B cell (primary cell): ENCODE results near the gene DCHS1. TPM values are rescaled to one million over a fixed set of nuclear protein-coding genes. Genes with fewer than 3 reads are reported as not detected.

Source experiments
- ATAC-seq: fragments of 200-7000 bp; cut with Tn5 transposase; one replicate; pipeline ENCODE4 v1.10.0; 2021; ENCODE audit warnings: low read depth, mild to moderate bottlenecking, moderate number of reproducible peaks, moderate library complexity
- CTCF ChIA-PET: fragments of 350-600 bp; sonication (Branson Sonifier 250); formaldehyde crosslinking; loops from one replicate; lab custom pipeline; 2021; ENCODE audit warnings: antibody characterized with exemption, inconsistent platforms; lab: Charles Lee
- POLR2A ChIA-PET: fragments of 350-600 bp; sonication (Branson Sonifier 250); formaldehyde crosslinking; loops from one replicate; lab custom pipeline; 2021; ENCODE audit warnings: antibody characterized with exemption; lab: Charles Lee
- DNase-seq: peaks from one replicate; pipeline ENCODE4 v3.0.0; 2013
- H2AFZ ChIP-seq: 2 replicates; pipeline ENCODE4 v1.6.1; 2012; ENCODE audit warnings: mild to moderate bottlenecking, low read depth, low read length; ENCODE audit not compliant: insufficient read depth, poor library complexity, severe bottlenecking
- H3K27ac ChIP-seq, 2 donors: 1 replicate in 1 of 2; 2 replicates in 1 of 2; pipeline ENCODE4 v1.5.1; 2012 to 2013; ENCODE audit warnings: low read length in 2 of 2, mild to moderate bottlenecking in 2 of 2, moderate library complexity in 1 of 2
- H3K27me3 ChIP-seq, 4 experiments: fragments of 200-600 bp in 1 of 4; sonication (generic) in 1 of 4; replicated peaks in 1 of 4; 1 replicate in 2 of 4; 2 replicates in 2 of 4; pipeline versions ENCODE4 v1.6.1 to v1.7.0; 2013 to 2016; ENCODE audit warnings: low read length in 3 of 4, mild to moderate bottlenecking in 2 of 4, mixed read lengths in 1 of 4, moderate library complexity in 1 of 4; ENCODE audit not compliant: insufficient read depth in 4 of 4, control insufficient read depth in 3 of 4; ENCODE audit errors: control extremely low read depth in 1 of 4
- H3K36me3 ChIP-seq, 2 experiments: replicated peaks in 1 of 2; 1 replicate in 1 of 2; 2 replicates in 1 of 2; pipeline versions ENCODE4 v1.6.1 to v1.7.1; 2013; ENCODE audit warnings: low read length in 1 of 2; ENCODE audit not compliant: insufficient read depth in 2 of 2, control insufficient read depth in 1 of 2; ENCODE audit errors: control extremely low read depth in 1 of 2, extremely low read depth in 1 of 2
- H3K4me1 ChIP-seq, 2 donors: fragments of 200-600 bp in 1 of 2; sonication (generic) in 1 of 2; 1 replicate in 1 of 2; 2 replicates in 1 of 2; pipeline versions ENCODE4 v1.5.1 to v1.6.1; 2013 to 2017; ENCODE audit warnings: low read length in 2 of 2; ENCODE audit not compliant: control insufficient read depth in 2 of 2, insufficient read depth in 2 of 2
- H3K4me2 ChIP-seq: replicated peaks from 2 replicates; pipeline ENCODE3; 2012; ENCODE audit warnings: mild to moderate bottlenecking, low read depth, low read length; ENCODE audit not compliant: poor library complexity, severe bottlenecking
- H3K4me3 ChIP-seq, 5 experiments: fragments of 200-600 bp in 1 of 5; sonication (generic) in 1 of 5; 1 replicate in 3 of 5; 2 replicates in 2 of 5; pipeline versions ENCODE4 v1.5.1 to v1.7.0; 2011 to 2016; ENCODE audit warnings: low read length in 4 of 5, mild to moderate bottlenecking in 4 of 5, low read depth in 2 of 5, control low read depth in 1 of 5, moderate library complexity in 1 of 5; ENCODE audit not compliant: insufficient read depth in 1 of 5; ENCODE audit errors: control extremely low read depth in 1 of 5, extremely low read depth in 1 of 5
- H3K79me2 ChIP-seq: fragments of 200-600 bp; sonication (generic); one replicate; pipeline ENCODE4 v1.6.0; 2016; ENCODE audit warnings: low read length; ENCODE audit not compliant: control insufficient read depth, insufficient read depth
- H3K9ac ChIP-seq: fragments of 200-600 bp; sonication (generic); 2 replicates; pipeline ENCODE4 v1.6.1; 2017; ENCODE audit warnings: mild to moderate bottlenecking, low read length, moderate library complexity
- H3K9me3 ChIP-seq, 3 donors: one replicate each; pipeline versions ENCODE4 v1.6.1 to v1.7.1; 2013; ENCODE audit warnings: low read length in 2 of 3; ENCODE audit not compliant: control insufficient read depth in 2 of 3, insufficient read depth in 1 of 3; ENCODE audit errors: control extremely low read depth in 1 of 3
- H4K20me1 ChIP-seq: 2 replicates; pipeline ENCODE4 v1.6.0; 2012; ENCODE audit warnings: mild to moderate bottlenecking, low read length; ENCODE audit not compliant: insufficient read depth, control insufficient read depth, poor library complexity, severe bottlenecking
- H3K27ac Mint-ChIP-seq: one replicate; pipeline ENCODE4 v1.8.0; 2021; ENCODE audit warnings: mixed read lengths
- H3K27me3 Mint-ChIP-seq: one replicate; pipeline ENCODE4 v1.8.0; 2021; ENCODE audit warnings: mixed read lengths
- H3K4me1 Mint-ChIP-seq: one replicate; pipeline ENCODE4 v1.8.0; 2021; ENCODE audit warnings: mixed read lengths
- H3K4me3 Mint-ChIP-seq: one replicate; pipeline ENCODE4 v1.8.0; 2021; ENCODE audit warnings: mixed read lengths
- H3K9me3 Mint-ChIP-seq: one replicate; pipeline ENCODE4 v1.8.0; 2022; ENCODE audit warnings: mixed read lengths; ENCODE audit not compliant: insufficient read depth
- EZH2 ChIP-seq: IDR thresholded peaks from 2 replicates; pipeline ENCODE4 v1.6.1; 2012; ENCODE audit warnings: borderline replicate concordance, low read depth, mild to moderate bottlenecking, moderate library complexity, low read length; ENCODE audit not compliant: insufficient read depth, poor library complexity, severe bottlenecking
- WGBS: methylation state at CpG from one replicate; pipeline ENCODE4 v1.1.5; 2013; ENCODE audit warnings: missing lambda C conversion rate; ENCODE audit not compliant: insufficient coverage; 5-methylcytosine and 5-hydroxymethylcytosine counted together
- intact Hi-C: fragments of 100-400 bp; cut with micrococcal nuclease; formaldehyde crosslinking; loops from one replicate; pipeline ENCODE4 v1.10.0; 2022
- polyA plus RNA-seq: library from polyadenylated mRNA; depleted of rRNA; stranded (reverse); fragments of >200 nt; gene quantifications from 2 replicates; pipeline ENCODE4 v1.2.3, GENCODE V29; 2012
- total RNA-seq, 2 donors: library from RNA; stranded (reverse); fragments of 120-200 nt in 1 of 2; gene quantifications; 1 replicate in 1 of 2; 2 replicates in 1 of 2; pipeline versions ENCODE4 v1.2.3 to v1.2.4, GENCODE V29; 2013 to 2022
- TF ChIP-seq, protein P1 (sequence below): fragments of 200-600 bp; IDR thresholded peaks from one replicate; pipeline ENCODE4 v1.8.0; 2022; ENCODE audit warnings: antibody characterized with exemption, mild to moderate bottlenecking

Gene DCHS1
- total and polyA plus RNA-seq, 2 donors (not counting 1 experiment from before 2014, with no cell fraction given): 0.31 to 0.84 TPM

DNA sequence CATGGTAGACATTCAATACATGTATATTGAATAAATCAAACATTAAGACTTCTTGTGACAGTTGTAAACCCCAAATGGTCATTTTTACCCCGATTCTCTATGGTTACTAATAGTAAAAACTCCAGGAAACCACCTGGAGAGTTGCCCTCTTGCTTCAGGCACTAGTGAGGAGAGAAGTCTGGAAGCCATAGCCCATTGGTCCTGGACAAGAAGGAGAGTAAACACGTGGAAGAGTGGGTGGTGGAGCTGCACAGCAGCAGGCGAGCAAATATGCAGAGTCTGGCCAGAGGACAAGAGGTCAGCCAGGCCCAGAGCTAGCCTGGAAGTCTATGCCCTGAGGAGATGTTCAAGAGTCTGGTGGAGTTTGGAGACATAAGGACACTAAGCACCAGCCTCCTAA lies 17.7 kb downstream of the DCHS1 start:
- Mint-ChIP-seq H3K4me3 (no peak overlapping the region), H3K4me1 (no peaks in the 10 kb centered on the region), H3K27ac (no peak overlapping the region), H3K9me3 (no peaks in the 10 kb centered on the region), H3K27me3 (no peaks in the 10 kb centered on the region)
- intact Hi-C loops: no loop called here
- no peaks in the 10 kb centered on the region for H4K20me1 ChIP-seq
- ATAC-seq (no peak), DNase-seq (no peak)
- no peaks in the 10 kb centered on the region for H3K9me3 ChIP-seq
- H2AFZ ChIP-seq: no peak overlapping the region
- no peaks in the 10 kb centered on the region for H3K27me3 ChIP-seq
- CTCF ChIA-PET: interaction anchor here (1.1 kb wide), 1 partner anchor 121 kb away, joined by 3 read pairs; no protein-coding TSS in a partner anchor
- no CpG with 5 or more reads among the region's 3 CpGs for WGBS
- H3K4me3 ChIP-seq: no peak overlapping the region
- H3K36me3 ChIP-seq: no peaks in the 10 kb centered on the region
- H3K79me2 ChIP-seq: no peaks in the 10 kb centered on the region
- TF ChIP-seq EZH2: no peak
- TF ChIP-seq, protein P1, sequence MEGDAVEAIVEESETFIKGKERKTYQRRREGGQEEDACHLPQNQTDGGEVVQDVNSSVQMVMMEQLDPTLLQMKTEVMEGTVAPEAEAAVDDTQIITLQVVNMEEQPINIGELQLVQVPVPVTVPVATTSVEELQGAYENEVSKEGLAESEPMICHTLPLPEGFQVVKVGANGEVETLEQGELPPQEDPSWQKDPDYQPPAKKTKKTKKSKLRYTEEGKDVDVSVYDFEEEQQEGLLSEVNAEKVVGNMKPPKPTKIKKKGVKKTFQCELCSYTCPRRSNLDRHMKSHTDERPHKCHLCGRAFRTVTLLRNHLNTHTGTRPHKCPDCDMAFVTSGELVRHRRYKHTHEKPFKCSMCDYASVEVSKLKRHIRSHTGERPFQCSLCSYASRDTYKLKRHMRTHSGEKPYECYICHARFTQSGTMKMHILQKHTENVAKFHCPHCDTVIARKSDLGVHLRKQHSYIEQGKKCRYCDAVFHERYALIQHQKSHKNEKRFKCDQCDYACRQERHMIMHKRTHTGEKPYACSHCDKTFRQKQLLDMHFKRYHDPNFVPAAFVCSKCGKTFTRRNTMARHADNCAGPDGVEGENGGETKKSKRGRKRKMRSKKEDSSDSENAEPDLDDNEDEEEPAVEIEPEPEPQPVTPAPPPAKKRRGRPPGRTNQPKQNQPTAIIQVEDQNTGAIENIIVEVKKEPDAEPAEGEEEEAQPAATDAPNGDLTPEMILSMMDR: no peak
- POLR2A ChIA-PET: no interaction called here
- no peak overlapping the region for H3K27ac ChIP-seq
- H3K4me2 ChIP-seq: no peak overlapping the region
- H3K4me1 ChIP-seq: peaks cover 0 to 3% of the 10 kb centered on the region in 2 donors
- H3K9ac ChIP-seq: no peak overlapping the region

DNA sequence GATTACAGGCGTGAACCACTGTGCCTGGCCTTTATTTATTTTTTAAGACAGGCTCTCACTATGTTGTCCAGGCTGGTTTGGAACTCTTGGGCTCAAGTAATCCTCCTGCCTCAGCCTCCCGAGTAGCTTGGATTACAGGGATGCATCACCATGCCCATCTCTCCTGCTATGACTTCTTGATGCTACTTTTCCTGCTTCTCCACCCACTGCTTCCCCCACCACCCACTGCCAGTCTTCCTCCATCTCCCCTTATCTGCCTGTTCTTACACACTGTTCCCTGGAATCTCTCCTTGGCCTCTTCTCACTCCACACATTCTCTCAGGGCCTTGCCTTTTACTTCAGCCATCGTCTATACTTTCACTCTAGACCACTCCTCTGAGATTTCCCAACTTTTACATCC lies 19.1 kb downstream of the DCHS1 start:
- Histone ChIP-seq H3K27ac (no peak overlapping the region), H2AFZ (no peak overlapping the region), H4K20me1 (no peaks in the 10 kb centered on the region), H3K79me2 (no peaks in the 10 kb centered on the region), H3K36me3 (no peaks in the 10 kb centered on the region), H3K4me1 (peaks cover 0 to 3% of the 10 kb centered on the region in 2 donors), H3K9ac (no peak overlapping the region), H3K4me3 (no peak overlapping the region), H3K9me3 (no peaks in the 10 kb centered on the region), H3K4me2 (no peak overlapping the region), H3K27me3 (no peaks in the 10 kb centered on the region)
- DNase-seq: no peak
- no peaks in the 10 kb centered on the region for H3K27me3 Mint-ChIP-seq
- intact Hi-C loops: no loop called here
- H3K4me1 Mint-ChIP-seq: no peaks in the 10 kb centered on the region
- ChIA-PET POLR2A (no interaction called here), CTCF (no interaction called here)
- 89% methylated on average over 3 of the region's 3 CpGs for WGBS
- no peak overlapping the region for H3K27ac Mint-ChIP-seq
- TF ChIP-seq EZH2: no peak
- TF ChIP-seq, protein P1: no peak
- H3K4me3 Mint-ChIP-seq: no peak overlapping the region
- no peaks in the 10 kb centered on the region for H3K9me3 Mint-ChIP-seq
- ATAC-seq: no peak
